Prostate gland (tissue), 2 donors: ENCODE data around the gene SLC10A2. TPM values are rescaled to one million over a fixed set of nuclear protein-coding genes. Genes with fewer than 3 reads are reported as not detected.
"Not testable (repeated sequence)": the region's sequence is repeated elsewhere in the genome, so short reads cannot be mapped to it uniquely, and the experiment has no call there.

Source experiments
- DNase-seq: peaks from one replicate; pipeline ENCODE4 v3.0.0-alpha.2; 2019; ENCODE audit warnings: low spot score
- H3K27ac ChIP-seq, 2 donors: fragments of 200-600 bp; sonication (generic); 2 replicates each; pipeline ENCODE4 v1.5.1; 2017 to 2019
- H3K27me3 ChIP-seq: fragments of 200-600 bp; sonication (generic); replicated peaks from 2 replicates; pipeline ENCODE4 v1.5.1; 2019; ENCODE audit not compliant: insufficient read depth
- H3K36me3 ChIP-seq, 2 donors: fragments of 200-600 bp; sonication (generic); 1 replicate in 1 of 2; 2 replicates in 1 of 2; pipeline versions ENCODE4 v1.5.1 to v1.8.1; 2017 to 2019
- H3K4me1 ChIP-seq: fragments of 200-600 bp; sonication (generic); replicated peaks from 2 replicates; pipeline ENCODE4 v1.5.1; 2019
- H3K4me3 ChIP-seq, 2 donors: fragments of 200-600 bp; sonication (generic); 2 replicates each; pipeline ENCODE4 v1.5.1; 2017 to 2019
- H3K9me3 ChIP-seq: fragments of 200-600 bp; sonication (generic); 2 replicates; pipeline ENCODE4 v1.5.1; 2017
- POLR2A ChIP-seq: fragments of 450-650 bp; IDR thresholded peaks from one replicate; pipeline ENCODE4 v1.6.1; 2016; ENCODE audit warnings: antibody characterized with exemption, mild to moderate bottlenecking
- POLR2AphosphoS5 ChIP-seq: sonication (generic); formaldehyde crosslinking; IDR thresholded peaks from one replicate; pipeline ENCODE4 v1.6.1; 2017; ENCODE audit warnings: antibody characterized with exemption
- WGBS: methylation state at CpG from one replicate; pipeline ENCODE4 v1.1.5; 2018; 5-methylcytosine and 5-hydroxymethylcytosine counted together
- intact Hi-C: fragments of 100-400 bp; cut with DNase I; formaldehyde crosslinking; loops from one replicate; pipeline ENCODE4 v1.14.2; 2022
- total RNA-seq, 2 donors: library from RNA; depleted of rRNA; stranded (reverse); fragments of >200 nt; gene quantifications; one replicate each; pipeline ENCODE4 v1.1.0, GENCODE V29; 2016
- TF ChIP-seq, protein P1 (sequence below), 4 experiments: fragments of 200-600 bp in 2 of 4; fragments of 450-650 bp in 2 of 4; sonication (generic) in 2 of 4; IDR thresholded peaks; 1 replicate in 3 of 4; 2 replicates in 1 of 4; pipeline ENCODE4 v1.5.1; 2016 to 2019; ENCODE audit warnings: antibody characterized with exemption in 4 of 4, mild to moderate bottlenecking in 2 of 4, moderate library complexity in 2 of 4

Gene SLC10A2
- total RNA-seq: not detected

GRCh38 chr13:103066079-103066780, at the start of gene SLC10A2:
Gene SLC10A2 (minus strand): TSS chr13:103066417. CDS start chr13:103066249, 168 bp downstream.
- TF ChIP-seq POLR2AphosphoS5 (no peak), POLR2A (no peak)
- TF ChIP-seq, protein P1, sequence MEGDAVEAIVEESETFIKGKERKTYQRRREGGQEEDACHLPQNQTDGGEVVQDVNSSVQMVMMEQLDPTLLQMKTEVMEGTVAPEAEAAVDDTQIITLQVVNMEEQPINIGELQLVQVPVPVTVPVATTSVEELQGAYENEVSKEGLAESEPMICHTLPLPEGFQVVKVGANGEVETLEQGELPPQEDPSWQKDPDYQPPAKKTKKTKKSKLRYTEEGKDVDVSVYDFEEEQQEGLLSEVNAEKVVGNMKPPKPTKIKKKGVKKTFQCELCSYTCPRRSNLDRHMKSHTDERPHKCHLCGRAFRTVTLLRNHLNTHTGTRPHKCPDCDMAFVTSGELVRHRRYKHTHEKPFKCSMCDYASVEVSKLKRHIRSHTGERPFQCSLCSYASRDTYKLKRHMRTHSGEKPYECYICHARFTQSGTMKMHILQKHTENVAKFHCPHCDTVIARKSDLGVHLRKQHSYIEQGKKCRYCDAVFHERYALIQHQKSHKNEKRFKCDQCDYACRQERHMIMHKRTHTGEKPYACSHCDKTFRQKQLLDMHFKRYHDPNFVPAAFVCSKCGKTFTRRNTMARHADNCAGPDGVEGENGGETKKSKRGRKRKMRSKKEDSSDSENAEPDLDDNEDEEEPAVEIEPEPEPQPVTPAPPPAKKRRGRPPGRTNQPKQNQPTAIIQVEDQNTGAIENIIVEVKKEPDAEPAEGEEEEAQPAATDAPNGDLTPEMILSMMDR (IDR thresholded peaks at IDR 0.05): no peak
- no peaks in the 10 kb centered on the region for H3K9me3 ChIP-seq
- H3K36me3 ChIP-seq: no peaks in the 10 kb centered on the region
- DNase-seq: no peak
- H3K27ac ChIP-seq: no peak within 1 kb of the TSS
- intact Hi-C loops: no loop called here
- no peaks in the 10 kb centered on the region for H3K27me3 ChIP-seq
- H3K4me3 ChIP-seq: no peak within 1 kb of the TSS
- H3K4me1 ChIP-seq: no peaks in the 10 kb centered on the region
- WGBS: 54% methylated on average over 9 of the region's 9 CpGs

GRCh38 chr13:103107580-103107979, 41.4 kb upstream of the SLC10A2 start:
- intact Hi-C loops: no loop called here
- no peak overlapping the region for H3K27ac ChIP-seq
- 76% methylated on average over 3 of the region's 3 CpGs for WGBS
- TF ChIP-seq POLR2A (no peak), POLR2AphosphoS5 (no peak)
- TF ChIP-seq, protein P1 (IDR thresholded peaks at IDR 0.05): no peak
- no peak overlapping the region for H3K4me3 ChIP-seq
- H3K4me1 ChIP-seq: no peaks in the 10 kb centered on the region
- H3K27me3 ChIP-seq: no peaks in the 10 kb centered on the region
- no peaks in the 10 kb centered on the region for H3K9me3 ChIP-seq
- DNase-seq: no peak
- no peaks in the 10 kb centered on the region for H3K36me3 ChIP-seq

- 91% methylated on average over 5 of the region's 5 CpGs for WGBS
- no peak for TF ChIP-seq POLR2AphosphoS5
- TF ChIP-seq, protein P1 (IDR thresholded peaks at IDR 0.05): no peak
- no peak for TF ChIP-seq POLR2A
- intact Hi-C loops: no loop called here
- no peaks in the 10 kb centered on the region for H3K27me3 ChIP-seq
- no peaks in the 10 kb centered on the region for H3K9me3 ChIP-seq
- no peaks in the 10 kb centered on the region for H3K36me3 ChIP-seq
- H3K4me1 ChIP-seq: no peaks in the 10 kb centered on the region
- H3K27ac ChIP-seq: no peak overlapping the region
- DNase-seq: no peak
- H3K4me3 ChIP-seq: no peak overlapping the region
Observed at GRCh38 chr13:103104340-103104739, 38.1 kb upstream of the SLC10A2 start.

DNA sequence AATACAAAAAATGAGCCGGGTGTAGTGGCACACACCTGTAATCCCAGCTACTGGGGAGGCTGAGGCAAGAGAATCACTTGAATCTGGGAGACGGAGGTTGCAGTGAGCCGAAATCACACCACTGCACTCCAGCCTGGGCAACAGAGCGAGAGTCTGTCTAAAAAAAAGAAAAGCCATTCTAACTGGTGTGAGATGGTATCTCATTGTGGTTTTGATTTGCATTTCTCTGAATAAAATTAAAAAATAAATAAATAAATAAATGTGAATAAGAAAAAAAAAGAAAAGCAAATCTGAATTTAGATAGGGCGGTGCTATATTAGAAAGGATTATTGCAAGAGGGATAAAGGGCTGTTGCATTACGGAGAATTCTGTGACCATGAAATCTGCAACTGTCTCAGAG, 37.2 kb upstream of the SLC10A2 start:
- 96% methylated on average over 6 of the region's 6 CpGs for WGBS
- H3K4me3 ChIP-seq, intact Hi-C loops, H3K9me3 ChIP-seq, DNase-seq, H3K27ac ChIP-seq, H3K36me3 ChIP-seq, H3K27me3 ChIP-seq, H3K4me1 ChIP-seq: not testable (repeated sequence)

GRCh38 chr13:103102482-103102881, 36.3 kb upstream of the SLC10A2 start:
- Histone ChIP-seq H3K36me3 (no peaks in the 10 kb centered on the region), H3K4me3 (no peak overlapping the region), H3K9me3 (no peaks in the 10 kb centered on the region), H3K4me1 (no peaks in the 10 kb centered on the region), H3K27ac (no peak overlapping the region), H3K27me3 (no peaks in the 10 kb centered on the region)
- 76% methylated on average over 1 of the region's 1 CpG for WGBS
- no peak for TF ChIP-seq POLR2AphosphoS5
- TF ChIP-seq POLR2A: no peak
- TF ChIP-seq, protein P1 (IDR thresholded peaks at IDR 0.05): no peak
- DNase-seq: no peak
- intact Hi-C loops: no loop called here
